ENCODE measurements around the gene COL5A1.

DNA sequence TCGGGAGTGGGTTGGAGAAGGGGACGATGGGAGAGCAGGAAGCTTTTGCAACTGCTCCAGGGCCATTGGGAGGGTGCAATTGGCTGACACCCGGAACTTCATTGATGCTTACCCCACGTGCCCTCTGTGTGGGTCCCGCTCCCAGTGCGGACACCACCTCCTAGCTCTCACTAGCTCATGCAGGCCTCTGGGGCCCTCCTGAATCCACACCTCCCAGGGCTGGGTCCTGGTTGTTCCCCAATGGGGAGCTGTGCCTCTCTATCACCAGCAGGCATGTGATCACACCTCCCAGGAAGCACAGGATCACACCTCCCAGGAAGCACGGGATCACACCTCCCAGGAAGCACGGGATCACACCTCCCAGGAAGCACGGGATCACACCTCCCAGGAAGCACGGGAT is 206.9 kb downstream of the COL5A1 start:
- TF ChIP-seq POLR2AphosphoS5 (IDR thresholded peaks at IDR 0.05; ENCODE audit: borderline replicate concordance, low read depth, low read length) (no peak), EZH2 (IDR thresholded peaks at IDR 0.05) (no peak), FOXP2 (optimal IDR thresholded peaks at IDR 0.05; ENCODE audit: control extremely low read depth, extremely low read length, insufficient read depth) (no peak)

Data from SK-N-MC (cell line).